ENCODE data around the gene CACNG6.
"Not testable (repeated sequence)": the region's sequence is repeated elsewhere in the genome, so short reads cannot be mapped to it uniquely, and the experiment has no call there.

CACNG6 gene

GRCh38 chr19:54035215-54036178 is 44.1 kb downstream of the CACNG6 start:
- Histone ChIP-seq H3K27ac (no peak overlapping the region), H3K9ac (ENCODE audit: insufficient read length) (no peak overlapping the region), H3K4me3 (no peak overlapping the region), H3K9me3 (ENCODE audit: low read depth, low read length) (no peaks in the 10 kb centered on the region), H3K36me3 (ENCODE audit: insufficient read depth, low read length) (no peaks in the 10 kb centered on the region)
- TF ChIP-seq POLR2AphosphoS5 (IDR thresholded peaks at IDR 0.05; ENCODE audit: borderline replicate concordance, low read depth, low read length) (no peak), FOXP2 (optimal IDR thresholded peaks at IDR 0.05; ENCODE audit: control extremely low read depth, extremely low read length, insufficient read depth) (no peak), EZH2 (IDR thresholded peaks at IDR 0.05) (no peak)
- DNase-seq (ENCODE audit: low read depth, low spot score) = no peak

- H3K4me3 ChIP-seq; H3K9me3 ChIP-seq (ENCODE audit: low read depth, low read length); H3K27ac ChIP-seq; H3K36me3 ChIP-seq (ENCODE audit: insufficient read depth, low read length); DNase-seq (ENCODE audit: low read depth, low spot score); H3K9ac ChIP-seq (ENCODE audit: insufficient read length): not testable (repeated sequence)
These were observed 45.1 kb downstream of the CACNG6 start for GRCh38 chr19:54036542-54036941.

GRCh38 chr19:54040003-54040402 is 48.6 kb downstream of the CACNG6 start:
- Histone ChIP-seq H3K9me3 (ENCODE audit: low read depth, low read length) (no peaks in the 10 kb centered on the region), H3K27ac (no peak overlapping the region), H3K9ac (ENCODE audit: insufficient read length) (no peak overlapping the region), H3K4me3 (no peak overlapping the region), H3K36me3 (ENCODE audit: insufficient read depth, low read length) (no peaks in the 10 kb centered on the region)
- TF ChIP-seq EZH2 (IDR thresholded peaks at IDR 0.05) (no peak), FOXP2 (optimal IDR thresholded peaks at IDR 0.05; ENCODE audit: control extremely low read depth, extremely low read length, insufficient read depth) (no peak), POLR2AphosphoS5 (IDR thresholded peaks at IDR 0.05; ENCODE audit: borderline replicate concordance, low read depth, low read length) (no peak)
- no peak for DNase-seq (ENCODE audit: low read depth, low spot score)

GRCh38 chr19:54041969-54042606 is 50.7 kb downstream of the CACNG6 start:
- Histone ChIP-seq H3K36me3 (ENCODE audit: insufficient read depth, low read length) (no peaks in the 10 kb centered on the region), H3K4me3 (no peak overlapping the region), H3K27ac (no peak overlapping the region), H3K9ac (ENCODE audit: insufficient read length) (no peak overlapping the region), H3K9me3 (ENCODE audit: low read depth, low read length) (no peaks in the 10 kb centered on the region)
- TF ChIP-seq POLR2AphosphoS5 (IDR thresholded peaks at IDR 0.05; ENCODE audit: borderline replicate concordance, low read depth, low read length) = no peak
- TF ChIP-seq EZH2 (IDR thresholded peaks at IDR 0.05) = no peak
- no peak for TF ChIP-seq FOXP2 (optimal IDR thresholded peaks at IDR 0.05; ENCODE audit: control extremely low read depth, extremely low read length, insufficient read depth)
- DNase-seq (ENCODE audit: low read depth, low spot score) = no peak

- no peak for TF ChIP-seq EZH2 (IDR thresholded peaks at IDR 0.05)
- no peak for TF ChIP-seq FOXP2 (optimal IDR thresholded peaks at IDR 0.05; ENCODE audit: control extremely low read depth, extremely low read length, insufficient read depth)
- no peak for TF ChIP-seq POLR2AphosphoS5 (IDR thresholded peaks at IDR 0.05; ENCODE audit: borderline replicate concordance, low read depth, low read length)
These were observed 51.6 kb downstream of the CACNG6 start for GRCh38 chr19:54042989-54043388.

GRCh38 chr19:54045771-54046170 is 54.3 kb downstream of the CACNG6 start:
- Histone ChIP-seq H3K4me3 (no peak overlapping the region), H3K9ac (ENCODE audit: insufficient read length) (no peak overlapping the region), H3K27ac (no peak overlapping the region), H3K36me3 (ENCODE audit: insufficient read depth, low read length) (no peaks in the 10 kb centered on the region), H3K9me3 (ENCODE audit: low read depth, low read length) (no peaks in the 10 kb centered on the region)
- DNase-seq (ENCODE audit: low read depth, low spot score) = no peak
- no peak for TF ChIP-seq POLR2AphosphoS5 (IDR thresholded peaks at IDR 0.05; ENCODE audit: borderline replicate concordance, low read depth, low read length)
- no peak for TF ChIP-seq EZH2 (IDR thresholded peaks at IDR 0.05)
- TF ChIP-seq FOXP2 (optimal IDR thresholded peaks at IDR 0.05; ENCODE audit: control extremely low read depth, extremely low read length, insufficient read depth) = no peak

More at GRCh38 chr19:54042989-54043388, 51.6 kb downstream of the CACNG6 start:
- Histone ChIP-seq H3K4me3 (no peak overlapping the region), H3K36me3 (ENCODE audit: insufficient read depth, low read length) (no peaks in the 10 kb centered on the region), H3K9me3 (ENCODE audit: low read depth, low read length) (no peaks in the 10 kb centered on the region), H3K27ac (no peak overlapping the region), H3K9ac (ENCODE audit: insufficient read length) (no peak overlapping the region)
- DNase-seq (ENCODE audit: low read depth, low spot score) = no peak

GRCh38 chr19:54047616-54048015 is 56.2 kb downstream of the CACNG6 start:
- no peak for TF ChIP-seq EZH2 (IDR thresholded peaks at IDR 0.05)
- no peak for TF ChIP-seq POLR2AphosphoS5 (IDR thresholded peaks at IDR 0.05; ENCODE audit: borderline replicate concordance, low read depth, low read length)
- no peak for TF ChIP-seq FOXP2 (optimal IDR thresholded peaks at IDR 0.05; ENCODE audit: control extremely low read depth, extremely low read length, insufficient read depth)
- DNase-seq (ENCODE audit: low read depth, low spot score) = no peak
- Histone ChIP-seq H3K36me3 (ENCODE audit: insufficient read depth, low read length) (no peaks in the 10 kb centered on the region), H3K9ac (ENCODE audit: insufficient read length) (no peak overlapping the region), H3K27ac (no peak overlapping the region), H3K9me3 (ENCODE audit: low read depth, low read length) (no peaks in the 10 kb centered on the region), H3K4me3 (no peak overlapping the region)
